Measurements from ENCODE around the gene MCTP2.
"Not testable (repeated sequence)": the region's sequence is repeated elsewhere in the genome, so short reads cannot be mapped to it uniquely, and the experiment has no call there.

Gene MCTP2

DNA sequence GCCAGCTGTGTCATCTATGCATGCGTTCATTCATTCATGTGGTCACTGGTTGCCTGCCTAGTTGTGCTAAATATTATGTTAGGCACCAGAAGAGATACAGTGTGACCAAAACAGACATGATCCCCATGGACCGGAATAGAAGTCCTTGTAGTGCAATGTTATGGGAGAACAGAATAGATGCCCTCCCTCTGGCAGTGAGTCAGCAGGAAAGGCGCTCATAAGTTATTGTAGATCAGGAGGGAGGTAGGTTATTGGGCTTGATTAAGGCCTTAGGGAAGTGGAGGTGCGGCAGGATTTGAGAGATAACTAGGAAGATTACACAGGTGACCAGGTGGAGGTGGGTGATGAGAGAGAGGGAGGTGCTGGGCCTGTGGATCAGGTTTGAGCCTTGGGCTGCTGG is 5.2 kb downstream of the MCTP2 start:
- Histone ChIP-seq H3K4me3 (replicated peaks; ENCODE audit: low read depth, low read length) (no peak overlapping the region), H3K27me3 (replicated peaks; ENCODE audit: control insufficient read depth, insufficient read depth, low read length) (no peaks in the 10 kb centered on the region; the same call in 1 of the 2 replicates), H3K36me3 (ENCODE audit: control insufficient read depth, insufficient read depth, low read length) (no peaks in the 10 kb centered on the region)
- TF ChIP-seq, protein P1, sequence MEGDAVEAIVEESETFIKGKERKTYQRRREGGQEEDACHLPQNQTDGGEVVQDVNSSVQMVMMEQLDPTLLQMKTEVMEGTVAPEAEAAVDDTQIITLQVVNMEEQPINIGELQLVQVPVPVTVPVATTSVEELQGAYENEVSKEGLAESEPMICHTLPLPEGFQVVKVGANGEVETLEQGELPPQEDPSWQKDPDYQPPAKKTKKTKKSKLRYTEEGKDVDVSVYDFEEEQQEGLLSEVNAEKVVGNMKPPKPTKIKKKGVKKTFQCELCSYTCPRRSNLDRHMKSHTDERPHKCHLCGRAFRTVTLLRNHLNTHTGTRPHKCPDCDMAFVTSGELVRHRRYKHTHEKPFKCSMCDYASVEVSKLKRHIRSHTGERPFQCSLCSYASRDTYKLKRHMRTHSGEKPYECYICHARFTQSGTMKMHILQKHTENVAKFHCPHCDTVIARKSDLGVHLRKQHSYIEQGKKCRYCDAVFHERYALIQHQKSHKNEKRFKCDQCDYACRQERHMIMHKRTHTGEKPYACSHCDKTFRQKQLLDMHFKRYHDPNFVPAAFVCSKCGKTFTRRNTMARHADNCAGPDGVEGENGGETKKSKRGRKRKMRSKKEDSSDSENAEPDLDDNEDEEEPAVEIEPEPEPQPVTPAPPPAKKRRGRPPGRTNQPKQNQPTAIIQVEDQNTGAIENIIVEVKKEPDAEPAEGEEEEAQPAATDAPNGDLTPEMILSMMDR (IDR thresholded peaks at IDR 0.05; ENCODE audit: insufficient read depth, low read length, poor library complexity, severe bottlenecking), result no peak
- DNase-seq (ENCODE audit: extremely low read depth, insufficient read length), result no peak

DNA sequence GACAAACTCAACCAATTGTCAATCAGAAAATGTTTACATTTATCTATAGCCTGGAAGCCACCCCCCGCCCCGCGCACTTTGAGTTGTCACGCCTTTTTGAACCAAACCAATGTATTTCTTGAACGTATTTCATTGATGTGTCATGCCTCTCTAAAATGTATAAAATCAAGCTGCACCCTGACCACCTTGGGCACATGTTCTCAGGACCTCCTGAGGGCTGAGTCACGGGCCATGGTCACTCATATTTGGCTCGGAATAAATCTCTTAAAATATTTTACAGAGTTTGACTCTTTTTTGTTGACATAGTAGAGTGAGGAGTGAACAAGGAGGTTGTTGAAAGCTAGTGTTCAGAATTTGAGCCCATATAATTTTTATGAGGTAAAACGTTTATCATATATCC is 6.5 kb downstream of the MCTP2 start:
- no peak for DNase-seq (ENCODE audit: extremely low read depth, insufficient read length)
- no peak overlapping the region for H3K4me3 ChIP-seq (replicated peaks; ENCODE audit: low read depth, low read length)
- TF ChIP-seq, protein P1 (IDR thresholded peaks at IDR 0.05; ENCODE audit: insufficient read depth, low read length, poor library complexity, severe bottlenecking), result no peak

DNA sequence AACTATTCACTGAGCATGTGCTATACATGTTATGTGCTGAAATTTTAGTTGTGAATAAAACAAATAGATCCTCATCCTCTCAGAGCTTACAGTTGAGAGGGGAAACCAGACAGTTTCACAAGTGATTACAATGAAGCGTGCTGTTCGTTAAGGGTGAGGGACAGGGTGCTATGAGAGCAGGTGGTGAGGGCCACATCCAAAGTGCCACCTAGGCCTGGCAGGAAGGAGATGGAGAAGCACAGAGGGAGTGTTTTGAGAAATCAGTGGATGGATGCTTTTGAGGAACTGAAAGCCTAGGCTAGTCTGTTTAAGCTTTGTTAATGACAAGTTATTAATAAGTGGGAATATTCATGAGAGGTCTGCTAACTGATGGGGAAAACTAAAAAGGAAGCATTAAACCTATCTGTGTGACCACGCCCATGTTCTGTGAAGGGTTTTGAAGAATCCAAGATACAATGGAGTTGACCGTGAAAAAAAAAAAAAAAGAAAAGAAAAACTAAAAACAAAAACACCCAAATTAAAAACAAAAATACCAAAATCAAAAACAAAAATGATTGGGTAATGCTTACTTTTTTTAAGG is 7.3 kb downstream of the MCTP2 start:
- no peaks in the 10 kb centered on the region for H3K27me3 ChIP-seq (replicated peaks; ENCODE audit: control insufficient read depth, insufficient read depth, low read length)
- H3K36me3 ChIP-seq (ENCODE audit: control insufficient read depth, insufficient read depth, low read length), result no peaks in the 10 kb centered on the region
- TF ChIP-seq, protein P1 (IDR thresholded peaks at IDR 0.05; ENCODE audit: insufficient read depth, low read length, poor library complexity, severe bottlenecking), result no peak
- DNase-seq (ENCODE audit: extremely low read depth, insufficient read length), result no peak
- no peak overlapping the region for H3K4me3 ChIP-seq (replicated peaks; ENCODE audit: low read depth, low read length)

More for the DNA sequence above, 6.5 kb downstream of the MCTP2 start:
- no peaks in the 10 kb centered on the region for H3K36me3 ChIP-seq (ENCODE audit: control insufficient read depth, insufficient read depth, low read length)
- H3K27me3 ChIP-seq (replicated peaks; ENCODE audit: control insufficient read depth, insufficient read depth, low read length), result no peaks in the 10 kb centered on the region

DNA sequence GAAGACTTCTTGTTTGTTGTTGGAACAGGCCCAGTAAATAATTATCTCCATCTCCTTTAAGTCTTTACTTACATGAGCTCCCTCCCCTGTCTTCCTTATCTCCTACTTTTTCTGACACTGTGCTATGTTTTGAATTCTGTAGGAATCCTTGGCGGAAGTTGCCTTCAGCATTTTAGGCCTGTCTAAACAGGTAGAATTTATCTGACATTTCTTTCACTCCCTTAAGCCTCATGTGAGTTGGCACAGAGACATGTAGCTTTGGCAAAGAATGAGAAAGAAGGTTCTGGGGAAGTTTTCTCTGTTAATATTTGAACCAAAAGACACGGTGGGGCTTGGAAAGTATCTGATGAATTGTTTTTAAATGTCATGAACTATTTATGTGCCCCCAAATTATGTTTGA is 8.1 kb downstream of the MCTP2 start:
- TF ChIP-seq, protein P1 (IDR thresholded peaks at IDR 0.05; ENCODE audit: insufficient read depth, low read length, poor library complexity, severe bottlenecking), result no peak
- Histone ChIP-seq H3K27me3 (replicated peaks; ENCODE audit: control insufficient read depth, insufficient read depth, low read length) (no peaks in the 10 kb centered on the region), H3K4me3 (replicated peaks; ENCODE audit: low read depth, low read length) (no peak overlapping the region), H3K36me3 (ENCODE audit: control insufficient read depth, insufficient read depth, low read length) (no peaks in the 10 kb centered on the region)
- no peak for DNase-seq (ENCODE audit: extremely low read depth, insufficient read length)

DNA sequence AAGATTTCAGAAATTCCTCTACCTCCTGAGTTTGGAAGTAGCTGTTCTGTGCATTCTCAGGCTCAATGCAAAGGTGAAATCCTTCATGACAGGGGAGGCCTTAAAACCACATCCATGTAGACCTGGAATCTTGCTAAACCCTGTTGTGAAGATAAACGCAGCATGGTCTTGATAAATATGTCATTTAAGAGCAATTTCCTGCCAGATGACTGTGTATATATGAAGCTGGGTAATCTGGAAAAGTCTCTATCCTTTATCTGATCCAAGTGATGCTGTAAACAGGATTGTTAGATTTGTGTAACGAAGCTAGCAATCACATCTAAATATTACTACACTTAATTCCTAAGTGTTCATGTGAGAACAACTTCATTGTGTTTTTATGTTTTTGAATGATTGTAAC is 9.1 kb downstream of the MCTP2 start:
- TF ChIP-seq, protein P1 (IDR thresholded peaks at IDR 0.05; ENCODE audit: insufficient read depth, low read length, poor library complexity, severe bottlenecking), result no peak
- H3K27me3 ChIP-seq (replicated peaks; ENCODE audit: control insufficient read depth, insufficient read depth, low read length), result no peaks in the 10 kb centered on the region
- no peaks in the 10 kb centered on the region for H3K36me3 ChIP-seq (ENCODE audit: control insufficient read depth, insufficient read depth, low read length)
- no peak for DNase-seq (ENCODE audit: extremely low read depth, insufficient read length)
- no peak overlapping the region for H3K4me3 ChIP-seq (replicated peaks; ENCODE audit: low read depth, low read length)

DNA sequence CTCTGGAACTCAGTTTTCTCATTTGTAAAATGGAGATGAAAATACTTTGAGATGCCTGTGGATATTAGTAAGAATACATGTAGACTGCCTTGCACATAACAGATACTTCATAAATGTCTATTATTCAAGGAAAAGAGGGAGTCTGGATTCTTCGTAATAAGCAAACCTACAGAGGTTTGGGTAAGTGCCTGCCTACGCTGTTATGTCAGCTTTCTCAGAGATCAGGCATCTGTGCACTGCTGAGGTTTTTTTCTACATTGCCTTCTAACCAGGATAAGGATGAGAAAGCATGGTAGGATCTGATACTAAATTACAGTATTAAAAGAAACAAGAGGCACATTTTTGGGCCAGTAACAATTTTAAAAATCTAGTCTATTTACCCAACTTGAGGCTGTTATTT is 10.9 kb downstream of the MCTP2 start:
- no peak for DNase-seq (ENCODE audit: extremely low read depth, insufficient read length)
- H3K4me3 ChIP-seq (replicated peaks; ENCODE audit: low read depth, low read length), result no peak overlapping the region
- H3K27me3 ChIP-seq (replicated peaks; ENCODE audit: control insufficient read depth, insufficient read depth, low read length), result no peaks in the 10 kb centered on the region
- TF ChIP-seq, protein P1 (IDR thresholded peaks at IDR 0.05; ENCODE audit: insufficient read depth, low read length, poor library complexity, severe bottlenecking), result no peak
- no peaks in the 10 kb centered on the region for H3K36me3 ChIP-seq (ENCODE audit: control insufficient read depth, insufficient read depth, low read length)

DNA sequence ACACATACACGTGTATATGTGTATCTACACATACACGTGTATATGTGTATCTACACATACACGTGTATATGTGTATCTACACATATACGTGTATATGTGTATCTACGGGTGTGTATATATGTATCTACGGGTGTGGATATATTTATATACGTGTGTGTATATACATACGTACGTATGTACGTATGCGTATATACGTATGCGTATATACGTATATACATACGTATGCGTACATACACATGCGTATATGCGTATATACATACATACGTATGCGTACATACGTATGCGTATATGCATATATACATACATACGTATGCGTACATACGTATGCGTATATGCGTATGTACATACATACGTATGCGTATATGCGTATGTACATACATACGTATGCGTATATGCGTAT is 11.6 kb downstream of the MCTP2 start:
- DNase-seq (ENCODE audit: extremely low read depth, insufficient read length); H3K27me3 ChIP-seq (replicated peaks; ENCODE audit: control insufficient read depth, insufficient read depth, low read length); H3K36me3 ChIP-seq (ENCODE audit: control insufficient read depth, insufficient read depth, low read length); H3K4me3 ChIP-seq (replicated peaks; ENCODE audit: low read depth, low read length): not testable (repeated sequence)
